WTC11 (cell line): Measurements from ENCODE around the gene CD28.
"Not testable (repeated sequence)": the region's sequence is repeated elsewhere in the genome, so short reads cannot be mapped to it uniquely, and the experiment has no call there.

Experiments
- ATF3 ChIP-seq: sonication (generic); formaldehyde crosslinking; conservative IDR thresholded peaks from 2 replicates; pipeline ENCODE4 v1.8.1; 2022; ENCODE audit warnings: mild to moderate bottlenecking, missing genetic modification reagents
- CTCF ChIP-seq: fragments of 200-600 bp; IDR thresholded peaks from 2 replicates; pipeline ENCODE4 v1.8.0; 2022; ENCODE audit warnings: antibody characterized with exemption
- HMGXB4 ChIP-seq: sonication (generic); formaldehyde crosslinking; IDR thresholded peaks from 2 replicates; pipeline ENCODE4 v1.8.1; 2023; ENCODE audit warnings: mild to moderate bottlenecking, moderate library complexity, missing genetic modification reagents
- PRRX2 ChIP-seq: fragments of 250-450 bp; sonication (Bioruptor Pico); IDR thresholded peaks from 2 replicates; pipeline ENCODE4 v1.8.0; 2021; ENCODE audit warnings: mild to moderate bottlenecking
- SP1 ChIP-seq: sonication (generic); formaldehyde crosslinking; conservative IDR thresholded peaks from 2 replicates; pipeline ENCODE4 v1.8.1; 2022; ENCODE audit warnings: missing genetic modification reagents

- TF ChIP-seq PRRX2 (CRISPR knock-in tag); CTCF; ATF3 (CRISPR knock-in tag); SP1 (CRISPR knock-in tag); HMGXB4 (CRISPR knock-in tag): not testable (repeated sequence)
Measured at GRCh38 chr2:203785391-203786110, 79.1 kb downstream of the CD28 start.
